22Rv1 (cell line): ENCODE results near the gene ISYNA1.

Experiments
- CTCF ChIP-seq: fragments of 450-650 bp; IDR thresholded peaks from 2 replicates; pipeline ENCODE4 v1.5.1; 2017; ENCODE audit warnings: mild to moderate bottlenecking
- ZFX ChIP-seq: fragments of 450-650 bp; IDR thresholded peaks from 2 replicates; pipeline ENCODE4 v1.6.1; 2017; ENCODE audit warnings: antibody characterized with exemption, borderline replicate concordance

GRCh38 chr19:18484992-18485391, 47.1 kb upstream of the ISYNA1 start:
- TF ChIP-seq CTCF: no peak
- TF ChIP-seq ZFX: no peak
